Hepatocyte (in vitro differentiated cells): ENCODE measurements around the gene COX7A2L. TPM values are rescaled to one million over a fixed set of nuclear protein-coding genes. Genes with fewer than 3 reads are reported as not detected.
A peak's percentile ranks its signal among the peaks of the same experiment; 100 is the strongest.

Source experiments
- DNase-seq: peaks from one replicate; pipeline ENCODE4 v3.0.0-alpha.2; 2016; ENCODE audit warnings: low spot score
- H2AFZ ChIP-seq: fragments of 200-600 bp; sonication (generic); 2 replicates; pipeline ENCODE4 v1.6.0; 2016; ENCODE audit warnings: antibody characterized with exemption, mild to moderate bottlenecking
- H3K27ac ChIP-seq: fragments of 200-600 bp; sonication (generic); 2 replicates; pipeline ENCODE4 v1.5.1; 2016; ENCODE audit warnings: mild to moderate bottlenecking
- H3K27me3 ChIP-seq: fragments of 200-600 bp; sonication (generic); 2 replicates; pipeline ENCODE4 v1.6.1; 2016
- H3K36me3 ChIP-seq: fragments of 200-600 bp; sonication (generic); replicated peaks from 2 replicates; pipeline ENCODE4 v1.5.1; 2016; ENCODE audit warnings: low read depth; ENCODE audit not compliant: insufficient read depth
- H3K4me1 ChIP-seq: fragments of 200-600 bp; sonication (generic); 2 replicates; pipeline ENCODE4 v1.5.1; 2016; ENCODE audit warnings: mild to moderate bottlenecking, moderate library complexity; ENCODE audit not compliant: insufficient read depth
- H3K4me2 ChIP-seq: fragments of 200-600 bp; sonication (generic); 2 replicates; pipeline ENCODE4 v1.6.0; 2016
- H3K4me3 ChIP-seq: fragments of 200-600 bp; sonication (generic); 2 replicates; pipeline ENCODE4 v1.5.1; 2016; ENCODE audit warnings: mild to moderate bottlenecking
- H3K79me2 ChIP-seq: fragments of 200-600 bp; sonication (generic); 2 replicates; pipeline ENCODE4 v1.6.0; 2017; ENCODE audit warnings: mild to moderate bottlenecking
- H3K9me2 ChIP-seq: fragments of 200-600 bp; sonication (generic); replicated peaks from 2 replicates; pipeline ENCODE4 v1.6.0; 2017; ENCODE audit warnings: mild to moderate bottlenecking; ENCODE audit not compliant: insufficient read depth
- H3K9me3 ChIP-seq: fragments of 200-600 bp; sonication (generic); 2 replicates; pipeline ENCODE4 v1.5.1; 2016; ENCODE audit warnings: low read depth, mild to moderate bottlenecking
- H4K20me1 ChIP-seq: fragments of 200-600 bp; sonication (generic); 2 replicates; pipeline ENCODE4 v1.6.0; 2016; ENCODE audit warnings: mild to moderate bottlenecking; ENCODE audit not compliant: insufficient read depth, poor library complexity, severe bottlenecking
- EZH2 ChIP-seq: fragments of 200-600 bp; sonication (generic); IDR thresholded peaks from 2 replicates; pipeline ENCODE4 v1.6.1; 2016; ENCODE audit warnings: antibody characterized with exemption, mild to moderate bottlenecking, borderline replicate concordance
- EZH2phosphoT487 ChIP-seq: fragments of 200-600 bp; sonication (generic); IDR thresholded peaks from one replicate; pipeline ENCODE4 v1.6.1; 2018; ENCODE audit warnings: antibody characterized with exemption, mild to moderate bottlenecking, low read depth, moderate library complexity; ENCODE audit not compliant: unreplicated experiment, severe bottlenecking
- WGBS: methylation state at CpG from one replicate; pipeline ENCODE4 v1.1.6; 2016; ENCODE audit warnings: low lambda C conversion rate; ENCODE audit errors: missing lambda C conversion rate; 5-methylcytosine and 5-hydroxymethylcytosine counted together
- polyA plus RNA-seq: library from polyadenylated mRNA; unstranded; fragments of >200 nt; fragmentation: Nextera tagmentation; extraction: Ambion mirVana; gene quantifications from 2 replicates; pipeline ENCODE4 v1.2.1, GENCODE V29; 2016
- total RNA-seq: library from RNA; depleted of rRNA; stranded (reverse); fragments of >200 nt; gene quantifications from 2 replicates; pipeline ENCODE4 v1.2.3, GENCODE V29; 2014
- TF ChIP-seq, protein P1 (sequence below): fragments of 200-600 bp; sonication (generic); IDR thresholded peaks from 2 replicates; pipeline ENCODE4 v1.5.1; 2016; ENCODE audit warnings: antibody characterized with exemption, mild to moderate bottlenecking; ENCODE audit not compliant: poor library complexity

Gene COX7A2L
- total and polyA plus RNA-seq, 2 experiments from 2014 or later = 134 to 247 TPM

DNA sequence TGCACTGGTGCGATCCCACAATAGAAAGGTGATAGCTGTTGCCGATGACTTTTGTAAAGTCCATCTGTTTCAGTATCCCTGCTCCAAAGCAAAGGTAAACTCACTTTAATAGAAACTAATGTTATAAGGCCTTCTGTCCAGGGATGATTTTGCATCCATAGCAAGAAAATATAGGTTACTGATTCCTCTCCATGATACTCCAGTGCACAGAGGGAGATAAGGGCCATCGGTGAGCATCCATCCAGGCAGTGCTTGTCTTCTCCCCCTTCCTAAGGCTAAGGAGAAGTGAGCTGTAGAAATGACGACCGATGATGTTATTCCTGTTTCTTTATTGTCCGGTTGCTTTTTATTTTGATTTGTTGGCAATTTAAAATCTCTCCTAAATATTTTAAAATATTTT lies 32.1 kb downstream of the COX7A2L start:
- no peaks in the 10 kb centered on the region for H3K9me2 ChIP-seq
- H3K36me3 ChIP-seq = no peaks in the 10 kb centered on the region

DNA sequence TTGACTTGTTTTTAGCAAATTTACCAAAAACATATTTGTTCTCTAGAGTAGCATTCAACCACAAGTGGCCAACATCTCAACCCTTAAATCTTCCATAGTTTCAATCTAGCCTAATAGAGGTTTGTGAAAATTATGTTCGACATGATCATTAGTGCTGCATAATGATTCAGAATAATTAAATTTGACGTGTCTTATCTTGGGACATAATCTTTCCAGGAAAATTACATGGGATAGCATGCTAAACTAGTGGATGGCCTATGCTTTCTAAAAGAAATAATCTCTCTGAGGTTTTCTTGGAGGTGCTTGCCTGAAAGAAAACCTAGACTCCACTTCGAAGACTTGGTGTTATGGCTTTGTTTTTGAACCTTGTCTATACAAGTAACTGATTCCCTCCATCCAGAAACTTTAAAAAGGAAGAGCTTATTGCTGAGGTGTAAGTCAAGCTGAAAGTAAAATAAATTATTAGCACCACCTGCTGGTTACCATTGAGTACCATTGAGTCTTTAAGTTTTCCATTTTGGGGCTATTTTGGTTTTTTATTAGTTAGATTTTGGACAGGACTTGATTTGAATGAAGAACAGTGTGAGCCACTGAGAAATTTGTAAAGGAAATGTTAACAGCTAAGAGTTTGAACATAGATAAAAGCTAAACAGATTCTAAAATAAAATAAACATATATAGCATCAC lies 32.7 kb downstream of the COX7A2L start:
- Histone ChIP-seq H3K4me3 (no peak overlapping the region), H3K79me2 (no peaks in the 10 kb centered on the region), H4K20me1 (no peaks in the 10 kb centered on the region), H3K9me2 (no peaks in the 10 kb centered on the region), H2AFZ (no peak overlapping the region), H3K27ac (no peak overlapping the region), H3K9me3 (no peaks in the 10 kb centered on the region), H3K27me3 (no peaks in the 10 kb centered on the region), H3K4me2 (no peak overlapping the region), H3K36me3 (no peaks in the 10 kb centered on the region), H3K4me1 (no peaks in the 10 kb centered on the region)
- WGBS = 73% methylated on average over 3 of the region's 3 CpGs
- TF ChIP-seq EZH2phosphoT487 = no peak
- TF ChIP-seq, protein P1, sequence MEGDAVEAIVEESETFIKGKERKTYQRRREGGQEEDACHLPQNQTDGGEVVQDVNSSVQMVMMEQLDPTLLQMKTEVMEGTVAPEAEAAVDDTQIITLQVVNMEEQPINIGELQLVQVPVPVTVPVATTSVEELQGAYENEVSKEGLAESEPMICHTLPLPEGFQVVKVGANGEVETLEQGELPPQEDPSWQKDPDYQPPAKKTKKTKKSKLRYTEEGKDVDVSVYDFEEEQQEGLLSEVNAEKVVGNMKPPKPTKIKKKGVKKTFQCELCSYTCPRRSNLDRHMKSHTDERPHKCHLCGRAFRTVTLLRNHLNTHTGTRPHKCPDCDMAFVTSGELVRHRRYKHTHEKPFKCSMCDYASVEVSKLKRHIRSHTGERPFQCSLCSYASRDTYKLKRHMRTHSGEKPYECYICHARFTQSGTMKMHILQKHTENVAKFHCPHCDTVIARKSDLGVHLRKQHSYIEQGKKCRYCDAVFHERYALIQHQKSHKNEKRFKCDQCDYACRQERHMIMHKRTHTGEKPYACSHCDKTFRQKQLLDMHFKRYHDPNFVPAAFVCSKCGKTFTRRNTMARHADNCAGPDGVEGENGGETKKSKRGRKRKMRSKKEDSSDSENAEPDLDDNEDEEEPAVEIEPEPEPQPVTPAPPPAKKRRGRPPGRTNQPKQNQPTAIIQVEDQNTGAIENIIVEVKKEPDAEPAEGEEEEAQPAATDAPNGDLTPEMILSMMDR = peak; percentile 59
- no peak for TF ChIP-seq EZH2
- peak; percentile 34 for DNase-seq

More for the DNA sequence above, 32.1 kb downstream of the COX7A2L start:
- Histone ChIP-seq H3K79me2 (no peaks in the 10 kb centered on the region), H2AFZ (no peak overlapping the region), H3K27ac (no peak overlapping the region), H3K4me2 (no peak overlapping the region), H3K4me3 (no peak overlapping the region), H3K27me3 (no peaks in the 10 kb centered on the region), H3K9me3 (no peaks in the 10 kb centered on the region), H3K4me1 (no peaks in the 10 kb centered on the region), H4K20me1 (no peaks in the 10 kb centered on the region)
- no peak for DNase-seq
- 97% methylated on average over 6 of the region's 6 CpGs for WGBS
- TF ChIP-seq EZH2 (no peak), EZH2phosphoT487 (no peak)

DNA sequence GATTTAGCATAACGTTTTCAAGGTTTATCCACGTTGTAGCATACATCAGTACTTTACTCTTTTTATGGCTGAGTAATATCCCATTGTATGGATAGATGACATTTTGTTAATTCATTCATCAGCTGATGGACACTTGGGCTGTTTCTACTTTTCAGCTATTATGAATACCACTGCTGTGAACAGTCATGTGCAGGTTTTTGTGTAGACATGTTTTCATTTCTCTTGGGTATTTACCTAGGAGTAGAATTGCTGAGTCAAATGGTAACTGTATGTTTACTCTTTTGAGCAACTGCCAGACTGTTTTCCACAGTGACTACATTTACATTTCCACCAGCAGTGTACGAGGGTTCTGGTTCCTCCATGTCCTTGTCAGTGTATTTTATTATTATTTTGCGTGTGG lies 33.9 kb downstream of the COX7A2L start:
- Histone ChIP-seq H4K20me1 (no peaks in the 10 kb centered on the region), H2AFZ (no peak overlapping the region), H3K4me3 (no peak overlapping the region), H3K27me3 (no peaks in the 10 kb centered on the region), H3K9me3 (no peaks in the 10 kb centered on the region), H3K27ac (no peak overlapping the region), H3K79me2 (no peaks in the 10 kb centered on the region), H3K4me2 (no peak overlapping the region), H3K36me3 (no peaks in the 10 kb centered on the region), H3K9me2 (no peaks in the 10 kb centered on the region), H3K4me1 (no peaks in the 10 kb centered on the region)
- TF ChIP-seq, protein P1 = no peak
- no peak for DNase-seq
- 86% methylated on average over 4 of the region's 4 CpGs for WGBS

DNA sequence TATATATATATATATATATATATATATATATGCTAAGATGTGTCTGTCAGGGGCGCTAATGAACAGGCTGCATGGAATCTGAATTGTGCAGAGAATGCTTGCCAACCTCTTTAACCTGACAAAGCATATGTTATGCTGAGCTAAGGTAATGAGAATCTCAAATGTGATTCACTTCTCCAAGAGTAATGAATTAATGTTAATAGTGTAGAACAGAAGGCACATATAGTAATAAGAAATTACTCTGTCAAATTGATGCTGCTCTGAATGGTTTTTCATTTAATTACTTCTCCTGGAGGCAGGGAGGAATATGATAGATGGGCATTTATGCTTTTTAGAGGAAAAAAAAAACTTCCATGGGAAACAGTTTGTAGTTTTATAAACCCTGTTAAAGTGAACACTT lies 35.4 kb downstream of the COX7A2L start:
- TF ChIP-seq, protein P1 = no peak
- TF ChIP-seq EZH2 = no peak
- TF ChIP-seq EZH2phosphoT487 = no peak
- Histone ChIP-seq H3K9me3 (no peaks in the 10 kb centered on the region), H3K36me3 (no peaks in the 10 kb centered on the region), H3K4me1 (no peaks in the 10 kb centered on the region), H3K9me2 (no peaks in the 10 kb centered on the region), H3K79me2 (no peaks in the 10 kb centered on the region), H2AFZ (no peak overlapping the region), H3K4me2 (no peak overlapping the region), H3K27me3 (no peaks in the 10 kb centered on the region), H3K27ac (no peak overlapping the region), H3K4me3 (no peak overlapping the region), H4K20me1 (no peaks in the 10 kb centered on the region)
- 100% methylated on average over 1 of the region's 1 CpG for WGBS
- DNase-seq = no peak
